Colonic mucosa (tissue), 4 donors: ENCODE results near the gene FUBP3. TPM values are rescaled to one million over a fixed set of nuclear protein-coding genes. Genes with fewer than 3 reads are reported as not detected.

Source experiments
- DNase-seq: peaks from one replicate; pipeline ENCODE4 v3.0.0-alpha.2; 2020
- H3K27ac ChIP-seq: fragments of 200-600 bp; one replicate; pipeline ENCODE4 v1.8.0; 2021
- H3K27me3 ChIP-seq: fragments of 200-600 bp; one replicate; pipeline ENCODE4 v1.8.0; 2021
- H3K36me3 ChIP-seq: fragments of 200-600 bp; one replicate; pipeline ENCODE4 v1.8.0; 2021
- H3K4me1 ChIP-seq: fragments of 200-600 bp; one replicate; pipeline ENCODE4 v1.8.0; 2021; ENCODE audit warnings: mild to moderate bottlenecking
- H3K4me3 ChIP-seq: fragments of 200-600 bp; one replicate; pipeline ENCODE4 v1.8.0; 2021
- H3K9ac ChIP-seq, 2 donors: one replicate each; pipeline ENCODE4 v1.7.0; 2013; ENCODE audit warnings: control low read depth in 2 of 2, low read depth in 2 of 2, low read length in 2 of 2
- H3K9me3 ChIP-seq: fragments of 200-600 bp; one replicate; pipeline ENCODE4 v1.8.0; 2021
- CTCF ChIP-seq: fragments of 200-600 bp; IDR thresholded peaks from one replicate; pipeline ENCODE4 v1.8.0; 2022; ENCODE audit warnings: antibody characterized with exemption, mild to moderate bottlenecking
- intact Hi-C: fragments of 100-400 bp; cut with DNase I; formaldehyde crosslinking; loops from one replicate; pipeline ENCODE4 v1.14.1; 2022
- total RNA-seq, 2 donors: library from RNA; stranded (reverse); fragmentation: NEBNext Ultra II Directional in 1 of 2; extraction: Animal tissue kit (Norgen Biotek cat#: 25700) in 1 of 2; gene quantifications; one replicate each; pipeline ENCODE4 v1.2.1, GENCODE V29; 2021
- donor health status: healthy.
- donor health status: DM: no; HTN: no; CAD: no.
- donor health status: DM: no; HTN: no; CAD: no.

FUBP3 gene
- total RNA-seq, 2 donors from 2014 or later = 44.7 to 50.0 TPM

GRCh38 chr9:130623466-130623865 is 44.1 kb downstream of the FUBP3 start:
- intact Hi-C loops = no loop called here

GRCh38 chr9:130624154-130624553 is 44.8 kb downstream of the FUBP3 start:
- intact Hi-C loops = no loop called here
- H3K27ac ChIP-seq = no peak overlapping the region
- H3K9me3 ChIP-seq = no peaks in the 10 kb centered on the region
- H3K4me1 ChIP-seq = no peaks in the 10 kb centered on the region
- H3K27me3 ChIP-seq = no peaks in the 10 kb centered on the region
- no peak overlapping the region for H3K9ac ChIP-seq
- no peak for TF ChIP-seq CTCF
- peaks cover 27% of the 10 kb centered on the region for H3K36me3 ChIP-seq
- no peak overlapping the region for H3K4me3 ChIP-seq
- no peak for DNase-seq

More at GRCh38 chr9:130623466-130623865, 44.1 kb downstream of the FUBP3 start:
- Histone ChIP-seq H3K36me3 (peaks cover 30% of the 10 kb centered on the region), H3K27ac (no peak overlapping the region), H3K27me3 (no peaks in the 10 kb centered on the region), H3K4me1 (no peaks in the 10 kb centered on the region), H3K9ac (no peak overlapping the region), H3K4me3 (no peak overlapping the region), H3K9me3 (no peaks in the 10 kb centered on the region)
- no peak for DNase-seq
- no peak for TF ChIP-seq CTCF

GRCh38 chr9:130626249-130626996 is 47.0 kb downstream of the FUBP3 start:
- Histone ChIP-seq H3K9me3 (no peaks in the 10 kb centered on the region), H3K27ac (no peak overlapping the region), H3K4me1 (no peaks in the 10 kb centered on the region), H3K27me3 (no peaks in the 10 kb centered on the region), H3K9ac (no peak overlapping the region), H3K4me3 (no peak overlapping the region), H3K36me3 (peaks cover 12% of the 10 kb centered on the region)
- intact Hi-C loops = no loop called here
- no peak for TF ChIP-seq CTCF
- no peak for DNase-seq

- H3K27me3 ChIP-seq = no peaks in the 10 kb centered on the region
- no peak for DNase-seq
- no peaks in the 10 kb centered on the region for H3K4me1 ChIP-seq
- no peak overlapping the region for H3K4me3 ChIP-seq
- H3K27ac ChIP-seq = no peak overlapping the region
- H3K36me3 ChIP-seq = peaks cover 9% of the 10 kb centered on the region
- no peak for TF ChIP-seq CTCF
- intact Hi-C loops = no loop called here
- H3K9ac ChIP-seq = no peak overlapping the region
- H3K9me3 ChIP-seq = no peaks in the 10 kb centered on the region
Measured at GRCh38 chr9:130627051-130627450, 47.7 kb downstream of the FUBP3 start.

- Histone ChIP-seq H3K4me1 (no peaks in the 10 kb centered on the region), H3K36me3 (peaks cover 4% of the 10 kb centered on the region), H3K4me3 (no peak overlapping the region), H3K9me3 (no peaks in the 10 kb centered on the region), H3K27ac (no peak overlapping the region), H3K9ac (no peak overlapping the region), H3K27me3 (no peaks in the 10 kb centered on the region)
- intact Hi-C loops = no loop called here
- no peak for DNase-seq
- TF ChIP-seq CTCF = no peak
Measured at GRCh38 chr9:130627896-130628792, 48.8 kb downstream of the FUBP3 start.
